ENCODE data around the gene HOXB6.
A peak's percentile ranks its signal among the peaks of the same experiment; 100 is the strongest.

The HOXB6 gene

DNA sequence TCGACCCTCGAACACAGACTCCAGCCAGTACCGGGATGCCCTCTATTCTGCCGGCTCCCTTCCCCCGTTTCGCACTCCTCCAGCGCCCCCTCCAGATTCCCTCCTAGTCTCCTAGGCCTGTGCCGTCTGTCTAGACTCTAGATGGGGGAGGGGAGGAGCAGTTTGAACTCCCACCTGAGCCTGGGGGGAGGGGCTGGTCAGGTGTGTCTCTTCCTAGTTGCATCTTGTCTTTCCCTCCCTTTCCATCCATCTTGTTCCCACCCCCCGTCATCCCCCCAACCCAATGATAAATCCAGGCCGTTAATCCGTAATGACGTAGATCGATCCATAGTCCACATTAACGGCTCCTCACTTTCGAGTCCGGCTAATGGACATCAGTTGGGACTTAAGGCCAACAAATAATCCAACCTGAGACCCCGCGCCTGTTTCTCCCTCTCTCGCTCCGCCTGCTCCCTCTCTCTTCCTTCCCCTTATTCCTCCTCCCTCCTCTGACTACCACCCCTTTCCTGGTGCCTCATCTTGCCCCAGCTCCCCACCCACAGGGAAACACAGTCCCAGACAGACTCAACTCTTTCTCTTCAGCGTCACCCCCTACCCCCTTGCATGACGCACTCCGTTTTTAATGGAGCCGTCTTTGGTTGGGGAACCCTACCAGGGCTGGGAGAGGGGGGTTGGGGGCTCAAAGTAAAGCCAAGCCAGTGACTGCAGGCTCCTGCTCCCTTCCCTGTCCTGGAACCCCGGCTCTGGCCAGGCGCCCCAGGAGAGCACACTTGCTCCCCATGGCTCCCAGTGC lies 7.9 kb downstream of the HOXB6 start (continued):
- TF ChIP-seq ZNF148 (tag by site-specific recombination; IDR thresholded peaks at IDR 0.05; ENCODE audit: borderline replicate concordance) (no peak), HIC1 (tag by site-specific recombination; IDR thresholded peaks at IDR 0.05) (0 out of 2 replicates have a peak, but pooled peaks have one; percentile 15), SP3 (tag by site-specific recombination; IDR thresholded peaks at IDR 0.05) (peak; percentile 82), ZNF133 (tag by site-specific recombination; IDR thresholded peaks at IDR 0.05) (no peak), ZNF704 (tag by site-specific recombination; IDR thresholded peaks at IDR 0.05) (no peak), ZNF48 (tag by site-specific recombination; IDR thresholded peaks at IDR 0.05) (no peak), PRDM10 (tag by site-specific recombination; IDR thresholded peaks at IDR 0.05) (peak; percentile 93), GLI2 (tag by site-specific recombination; IDR thresholded peaks at IDR 0.05; ENCODE audit: borderline replicate concordance, low read depth) (no peak), ZNF747 (tag by site-specific recombination; IDR thresholded peaks at IDR 0.05) (no peak), ZNF514 (tag by site-specific recombination; IDR thresholded peaks at IDR 0.05) (no peak), ZNF843 (tag by site-specific recombination; IDR thresholded peaks at IDR 0.05) (no peak), IKZF3 (tag by site-specific recombination; IDR thresholded peaks at IDR 0.05) (peak; percentile 76), ZEB2 (tag by site-specific recombination; IDR thresholded peaks at IDR 0.05) (peak; percentile 94), ZNF785 (tag by site-specific recombination; IDR thresholded peaks at IDR 0.05) (no peak), MEIS1 (CRISPR knock-in tag; IDR thresholded peaks at IDR 0.05; ENCODE audit: borderline replicate concordance) (no peak), ZNF324 (tag by site-specific recombination; IDR thresholded peaks at IDR 0.05) (no peak), WT1 (tag by site-specific recombination; IDR thresholded peaks at IDR 0.05) (peak; percentile 80), SP2 (tag by site-specific recombination; IDR thresholded peaks at IDR 0.05) (peak; percentile 74), ZFP69B (tag by site-specific recombination; IDR thresholded peaks at IDR 0.05) (peak; percentile 65), ZBTB7A (tag by site-specific recombination; IDR thresholded peaks at IDR 0.05; ENCODE audit: low read depth) (peak; percentile 69), ZNF423 (tag by site-specific recombination; IDR thresholded peaks at IDR 0.05) (peak; percentile 30; the same call in 1 of the 2 replicates), ZBTB17 (tag by site-specific recombination; IDR thresholded peaks at IDR 0.05) (peak; percentile 74), ZNF510 (tag by site-specific recombination; IDR thresholded peaks at IDR 0.05; ENCODE audit: insufficient replicate concordance) (no peak), ZFP41 (tag by site-specific recombination; IDR thresholded peaks at IDR 0.05; ENCODE audit: borderline replicate concordance) (no peak), ZNF555 (tag by site-specific recombination; conservative IDR thresholded peaks at IDR 0.05) (no peak), ZNF16 (tag by site-specific recombination; IDR thresholded peaks at IDR 0.05; ENCODE audit: low read depth) (no peak)
- TF ChIP-seq, protein P1, sequence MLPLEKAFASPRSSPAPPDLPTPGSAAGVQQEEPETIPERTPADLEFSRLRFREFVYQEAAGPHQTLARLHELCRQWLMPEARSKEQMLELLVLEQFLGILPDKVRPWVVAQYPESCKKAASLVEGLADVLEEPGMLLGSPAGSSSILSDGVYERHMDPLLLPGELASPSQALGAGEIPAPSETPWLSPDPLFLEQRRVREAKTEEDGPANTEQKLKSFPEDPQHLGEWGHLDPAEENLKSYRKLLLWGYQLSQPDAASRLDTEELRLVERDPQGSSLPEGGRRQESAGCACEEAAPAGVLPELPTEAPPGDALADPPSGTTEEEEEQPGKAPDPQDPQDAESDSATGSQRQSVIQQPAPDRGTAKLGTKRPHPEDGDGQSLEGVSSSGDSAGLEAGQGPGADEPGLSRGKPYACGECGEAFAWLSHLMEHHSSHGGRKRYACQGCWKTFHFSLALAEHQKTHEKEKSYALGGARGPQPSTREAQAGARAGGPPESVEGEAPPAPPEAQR (tag by site-specific recombination; IDR thresholded peaks at IDR 0.05) = no peak
- TF ChIP-seq, protein P2, sequence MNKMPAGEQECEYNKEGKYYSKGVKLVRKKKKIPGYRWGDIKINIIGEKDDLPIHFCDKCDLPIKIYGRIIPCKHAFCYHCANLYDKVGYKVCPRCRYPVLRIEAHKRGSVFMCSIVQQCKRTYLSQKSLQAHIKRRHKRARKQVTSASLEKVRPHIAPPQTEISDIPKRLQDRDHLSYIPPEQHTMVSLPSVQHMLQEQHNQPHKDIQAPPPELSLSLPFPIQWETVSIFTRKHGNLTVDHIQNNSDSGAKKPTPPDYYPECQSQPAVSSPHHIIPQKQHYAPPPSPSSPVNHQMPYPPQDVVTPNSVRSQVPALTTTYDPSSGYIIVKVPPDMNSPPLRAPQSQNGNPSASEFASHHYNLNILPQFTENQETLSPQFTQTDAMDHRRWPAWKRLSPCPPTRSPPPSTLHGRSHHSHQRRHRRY (tag by site-specific recombination; IDR thresholded peaks at IDR 0.05) = 0 out of 2 replicates have a peak, but pooled peaks have one; percentile 23
